NB4 (cell line): ENCODE data around the gene C16orf90.
A peak's percentile ranks its signal among the peaks of the same experiment; 100 is the strongest.

ENCODE experiments used
- DNase-seq: peaks from one replicate; pipeline ENCODE4 v3.0.0; 2010; ENCODE audit warnings: low read depth
- H3K4me3 ChIP-seq: one replicate; pipeline ENCODE4 v1.5.1; 2011; ENCODE audit warnings: mild to moderate bottlenecking, low read depth, low read length, moderate library complexity
- MYC ChIP-seq: IDR thresholded peaks from 2 replicates; pipeline ENCODE4 v1.6.1; 2011; ENCODE audit warnings: low read depth, low read length
- POLR2A ChIP-seq: IDR thresholded peaks from 2 replicates; pipeline ENCODE4 v1.6.1; 2011; ENCODE audit warnings: mild to moderate bottlenecking; ENCODE audit not compliant: insufficient read length; ENCODE audit errors: extremely low read depth
- TF ChIP-seq, protein P1 (sequence below): IDR thresholded peaks from 2 replicates; pipeline ENCODE4 v1.6.1; 2011; ENCODE audit warnings: low read depth, low read length
- TF ChIP-seq, protein P2 (sequence below): IDR thresholded peaks from one replicate; pipeline ENCODE4 v1.5.1; 2012; ENCODE audit warnings: low read depth, low read length

The C16orf90 gene, protein sequence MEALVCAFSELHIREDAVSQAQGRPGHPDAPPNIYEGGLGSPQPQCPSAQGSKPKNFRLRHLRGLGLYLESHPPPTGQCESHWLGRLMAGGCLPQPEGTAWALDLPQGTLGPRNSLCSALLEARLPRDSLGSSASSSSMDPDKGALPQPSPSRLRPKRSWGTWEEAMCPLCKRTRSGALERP

DNA sequence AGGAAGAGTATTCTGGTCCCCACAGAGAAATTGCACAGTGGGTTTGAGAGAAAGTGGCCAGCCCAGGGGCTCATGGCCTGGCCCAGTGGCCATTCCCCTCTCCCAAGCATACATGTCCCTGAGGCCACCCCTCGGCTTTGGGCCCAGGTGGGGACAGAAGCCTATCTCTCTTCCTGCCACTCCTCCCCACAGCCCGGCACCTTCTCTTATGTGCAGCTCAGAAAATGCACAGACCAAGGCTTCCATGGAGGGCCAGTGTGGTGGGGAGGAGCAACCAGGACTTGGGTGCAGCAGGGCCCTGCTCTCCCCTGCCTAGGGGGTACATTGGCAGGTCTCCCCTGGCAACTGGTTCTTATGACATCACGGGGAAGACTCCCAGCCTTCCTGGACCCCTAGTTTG is at the start of gene C16orf90:
Gene C16orf90 (minus strand): TSS at position 314 of the 400 bp plus-strand sequence. CDS start 68 bp downstream, at position 246.
- TF ChIP-seq MYC (no peak), POLR2A (no peak)
- TF ChIP-seq, protein P1, sequence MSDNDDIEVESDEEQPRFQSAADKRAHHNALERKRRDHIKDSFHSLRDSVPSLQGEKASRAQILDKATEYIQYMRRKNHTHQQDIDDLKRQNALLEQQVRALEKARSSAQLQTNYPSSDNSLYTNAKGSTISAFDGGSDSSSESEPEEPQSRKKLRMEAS = no peak
- TF ChIP-seq, protein P2, sequence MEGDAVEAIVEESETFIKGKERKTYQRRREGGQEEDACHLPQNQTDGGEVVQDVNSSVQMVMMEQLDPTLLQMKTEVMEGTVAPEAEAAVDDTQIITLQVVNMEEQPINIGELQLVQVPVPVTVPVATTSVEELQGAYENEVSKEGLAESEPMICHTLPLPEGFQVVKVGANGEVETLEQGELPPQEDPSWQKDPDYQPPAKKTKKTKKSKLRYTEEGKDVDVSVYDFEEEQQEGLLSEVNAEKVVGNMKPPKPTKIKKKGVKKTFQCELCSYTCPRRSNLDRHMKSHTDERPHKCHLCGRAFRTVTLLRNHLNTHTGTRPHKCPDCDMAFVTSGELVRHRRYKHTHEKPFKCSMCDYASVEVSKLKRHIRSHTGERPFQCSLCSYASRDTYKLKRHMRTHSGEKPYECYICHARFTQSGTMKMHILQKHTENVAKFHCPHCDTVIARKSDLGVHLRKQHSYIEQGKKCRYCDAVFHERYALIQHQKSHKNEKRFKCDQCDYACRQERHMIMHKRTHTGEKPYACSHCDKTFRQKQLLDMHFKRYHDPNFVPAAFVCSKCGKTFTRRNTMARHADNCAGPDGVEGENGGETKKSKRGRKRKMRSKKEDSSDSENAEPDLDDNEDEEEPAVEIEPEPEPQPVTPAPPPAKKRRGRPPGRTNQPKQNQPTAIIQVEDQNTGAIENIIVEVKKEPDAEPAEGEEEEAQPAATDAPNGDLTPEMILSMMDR = no peak
- DNase-seq = no peak
- no peak within 1 kb of the TSS for H3K4me3 ChIP-seq

DNA sequence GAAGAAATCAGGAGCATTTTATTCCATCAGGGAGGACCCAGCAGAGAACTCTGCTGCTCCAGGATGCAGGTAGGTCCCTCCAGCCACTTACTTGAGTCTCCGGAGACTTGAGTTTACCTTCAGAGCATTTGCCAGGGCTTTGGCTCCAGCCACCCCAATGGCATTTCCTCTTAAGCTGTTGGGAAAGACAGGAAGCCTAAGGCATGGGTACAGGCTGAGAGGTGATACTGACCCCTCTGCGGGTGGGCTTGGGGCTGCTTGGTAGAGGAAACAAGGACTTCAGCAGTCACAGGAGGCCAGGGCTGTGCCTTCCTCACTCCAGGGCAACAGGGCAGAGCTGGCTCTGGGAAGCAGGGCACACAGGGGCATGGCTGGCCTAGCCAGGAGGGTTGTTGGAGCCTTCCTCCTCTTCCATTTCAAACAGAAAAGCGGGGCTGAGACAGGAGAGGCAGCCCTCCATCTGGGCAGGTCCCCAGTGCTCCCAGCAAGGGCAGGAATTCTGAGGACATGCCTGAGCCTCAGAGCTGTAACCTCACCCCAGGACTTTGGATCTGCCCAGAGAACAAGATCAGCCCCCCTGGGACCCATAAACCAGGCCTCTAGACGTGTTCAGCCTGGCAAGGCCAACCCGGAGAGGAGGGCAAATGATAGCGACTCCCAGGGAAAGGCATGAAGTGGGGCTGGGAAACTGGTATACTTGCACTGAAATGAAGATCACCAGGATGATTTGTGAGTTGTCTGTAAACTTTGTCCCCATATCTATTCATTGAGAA is 47.5 kb upstream of the C16orf90 start:
- peak; percentile 24 for DNase-seq
- H3K4me3 ChIP-seq = no peak overlapping the region
- TF ChIP-seq, protein P1 = no peak
- TF ChIP-seq, protein P2 = no peak
- TF ChIP-seq POLR2A (no peak), MYC (no peak)

DNA sequence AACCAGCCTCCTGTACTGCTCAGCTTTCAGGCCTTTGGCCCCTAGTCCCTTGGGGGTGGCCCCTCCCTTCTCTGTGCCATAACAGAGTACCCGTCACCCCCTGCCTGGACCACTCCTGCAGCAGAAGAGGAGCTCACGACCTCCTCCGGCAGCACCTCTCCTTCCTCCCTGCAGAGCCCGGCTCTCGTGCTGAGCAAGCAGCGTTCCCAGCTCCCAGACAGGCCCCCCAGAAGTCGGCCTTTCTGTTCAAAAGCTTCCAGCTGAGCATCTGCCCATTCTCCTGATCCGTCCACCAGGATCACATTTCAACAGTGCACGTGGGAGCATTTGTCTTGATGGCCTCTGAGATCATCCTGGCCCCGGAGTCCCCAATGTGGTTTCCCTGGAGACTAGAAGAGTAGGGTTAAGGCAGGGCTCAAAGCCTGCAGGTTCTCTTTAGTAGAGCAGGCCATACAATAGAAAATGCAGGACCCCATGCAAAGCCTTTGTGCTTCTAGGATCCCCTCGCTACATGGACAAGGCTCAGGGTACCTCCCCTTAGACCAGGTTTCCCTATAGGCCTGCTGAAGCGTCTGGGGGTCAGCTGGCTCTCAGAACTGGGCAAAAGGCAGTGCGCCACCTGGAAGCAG is 46.4 kb upstream of the C16orf90 start:
- no peak overlapping the region for H3K4me3 ChIP-seq
- DNase-seq = no peak
- TF ChIP-seq POLR2A (no peak), MYC (no peak)
- TF ChIP-seq, protein P1 = no peak
- TF ChIP-seq, protein P2 = no peak

DNA sequence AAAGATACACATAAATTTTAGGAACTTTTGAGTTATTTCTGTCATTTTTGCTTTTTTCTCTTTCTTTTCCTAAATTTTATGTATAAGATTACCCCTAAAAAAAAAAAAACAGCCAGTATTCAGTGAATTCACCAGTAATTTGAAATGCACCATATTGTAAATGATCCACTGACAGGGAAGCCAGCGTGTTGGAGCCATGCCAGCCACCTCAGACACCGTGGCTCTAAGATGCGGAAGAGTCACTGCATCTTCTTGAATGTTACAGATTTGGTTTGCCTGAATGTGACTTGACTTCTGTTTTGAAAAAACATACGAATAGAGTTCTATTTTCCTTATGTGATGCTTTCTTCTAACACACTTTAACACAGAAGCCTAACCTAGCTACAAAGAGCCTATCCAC is 42.9 kb upstream of the C16orf90 start:
- TF ChIP-seq MYC (no peak), POLR2A (no peak)
- TF ChIP-seq, protein P1 = no peak
- TF ChIP-seq, protein P2 = no peak
- no peak overlapping the region for H3K4me3 ChIP-seq
- DNase-seq = no peak

DNA sequence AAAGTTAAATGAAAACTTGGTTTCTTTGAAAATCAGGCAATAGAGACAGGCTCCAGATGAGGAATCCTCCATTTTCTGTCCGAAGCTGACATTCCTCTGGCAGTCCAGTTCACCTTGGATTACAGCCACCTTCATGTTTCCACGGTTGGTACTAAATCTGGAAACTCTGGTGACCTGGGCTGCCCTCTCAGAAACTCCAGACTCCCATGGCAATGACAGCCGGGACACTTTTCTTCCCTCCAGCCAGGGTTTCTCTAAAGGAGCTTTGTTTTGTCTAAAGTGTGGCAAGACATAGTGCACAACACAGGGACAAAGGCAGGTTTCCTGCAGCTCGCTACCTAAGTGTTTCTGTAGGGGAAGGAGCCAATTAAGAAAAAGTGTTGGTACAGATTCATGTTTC is 41.6 kb upstream of the C16orf90 start:
- TF ChIP-seq POLR2A (no peak), MYC (no peak)
- TF ChIP-seq, protein P1 = no peak
- TF ChIP-seq, protein P2 = no peak
- no peak overlapping the region for H3K4me3 ChIP-seq
- no peak for DNase-seq
